ENCODE results near the gene CCP110.

Gene CCP110

DNA sequence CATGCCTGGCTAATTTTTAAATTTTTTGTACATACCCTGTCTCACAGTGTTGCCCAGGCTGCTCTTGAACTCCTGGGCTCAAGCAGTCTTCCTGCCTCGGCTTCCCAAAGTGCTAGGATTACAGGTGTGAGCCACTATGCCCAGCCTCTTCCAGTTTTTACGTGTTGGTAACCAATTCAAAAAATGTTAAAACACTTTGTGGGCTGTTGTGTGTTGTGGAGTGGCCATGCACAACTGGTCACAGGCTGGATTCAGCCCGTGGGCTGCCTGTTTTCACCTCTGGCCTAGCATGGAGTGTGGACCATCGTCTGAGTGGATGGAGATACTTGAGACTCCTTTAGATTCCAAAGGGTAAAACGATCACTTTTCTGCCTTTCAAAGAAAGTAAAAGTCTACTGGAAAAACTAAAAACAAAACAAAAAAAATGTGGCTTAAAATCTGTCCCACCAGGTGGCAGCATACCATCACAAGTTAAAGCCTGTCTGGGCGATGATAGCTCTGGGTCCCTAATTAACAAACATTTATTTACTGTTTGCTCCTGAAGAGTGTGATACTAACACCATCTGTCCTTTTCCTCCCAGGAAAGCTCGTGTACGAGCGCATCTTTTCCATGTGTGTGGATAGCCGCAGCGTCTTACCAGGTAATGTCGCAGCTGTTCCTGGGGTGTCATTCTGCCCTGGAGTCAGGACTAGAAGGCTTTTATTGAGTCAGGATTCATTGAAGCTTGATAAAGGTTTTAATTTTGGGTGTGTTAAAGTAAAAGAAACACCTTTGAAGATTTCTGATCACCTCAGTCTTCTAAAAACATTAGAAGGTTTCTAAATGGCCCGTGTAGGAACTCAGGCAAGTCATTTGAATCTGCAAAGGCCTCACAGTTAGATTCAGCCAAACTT is 77.6 kb downstream of the CCP110 start:
- TF ChIP-seq CTCF (IDR thresholded peaks at IDR 0.05) (peak; percentile 77), ZFX (IDR thresholded peaks at IDR 0.05; ENCODE audit: borderline replicate concordance) (no peak)

More for the DNA sequence above, 77.6 kb downstream of the CCP110 start:
- no peak overlapping the region for H3K27ac ChIP-seq
